Naive thymus-derived CD4-positive, alpha-beta T cell (primary cell): ENCODE measurements around the gene NAMPT. TPM values are rescaled to one million over a fixed set of nuclear protein-coding genes. Genes with fewer than 3 reads are reported as not detected.
"Not testable (repeated sequence)": the region's sequence is repeated elsewhere in the genome, so short reads cannot be mapped to it uniquely, and the experiment has no call there.

Source experiments
- ATAC-seq: fragments of 150-1000 bp; cut with Tn5 transposase; 2 replicates; pipeline ENCODE4 v1.10.0; 2021; ENCODE audit warnings: mild to moderate bottlenecking, moderate library complexity
- CTCF ChIA-PET: fragments of 350-600 bp; sonication (Branson Sonifier 250); formaldehyde crosslinking; loops from one replicate; lab custom pipeline; 2021; ENCODE audit warnings: antibody characterized with exemption; lab: Charles Lee
- POLR2A ChIA-PET: fragments of 350-600 bp; sonication (Branson Sonifier 250); formaldehyde crosslinking; loops from one replicate; lab custom pipeline; 2021; ENCODE audit warnings: antibody characterized with exemption, inconsistent platforms; lab: Charles Lee
- DNase-seq, 9 donors: peaks; one replicate each; pipeline versions ENCODE4 v3.0.0 to v3.0.0-alpha.2; 2020 to 2022; ENCODE audit warnings: mixed read lengths in 1 of 9
- H3K27ac ChIP-seq: one replicate; pipeline ENCODE4 v1.7.0; 2013; ENCODE audit warnings: mild to moderate bottlenecking, low read depth, low read length, moderate library complexity
- H3K27me3 ChIP-seq, 2 donors: one replicate each; pipeline ENCODE4 v1.7.0; 2013; ENCODE audit warnings: low read length in 2 of 2, mild to moderate bottlenecking in 2 of 2, moderate library complexity in 2 of 2; ENCODE audit not compliant: control insufficient read depth in 2 of 2, insufficient read depth in 2 of 2
- H3K36me3 ChIP-seq, 3 experiments: 1 replicate in 2 of 3; 2 replicates in 1 of 3; pipeline ENCODE4 v1.7.0; 2013; ENCODE audit warnings: low read length in 3 of 3, mild to moderate bottlenecking in 3 of 3, moderate library complexity in 1 of 3; ENCODE audit not compliant: insufficient read depth in 3 of 3, control insufficient read depth in 2 of 3
- H3K4me1 ChIP-seq, 2 donors: one replicate each; pipeline ENCODE4 v1.7.0; 2013; ENCODE audit warnings: low read length in 2 of 2, mild to moderate bottlenecking in 2 of 2, moderate library complexity in 1 of 2; ENCODE audit not compliant: control insufficient read depth in 2 of 2, insufficient read depth in 2 of 2
- H3K4me3 ChIP-seq: 2 replicates; pipeline ENCODE4 v1.7.0; 2013; ENCODE audit warnings: mild to moderate bottlenecking, low read length
- H3K9me3 ChIP-seq, 3 experiments: 1 replicate in 2 of 3; 2 replicates in 1 of 3; pipeline ENCODE4 v1.7.0; 2013; ENCODE audit warnings: low read length in 3 of 3; ENCODE audit not compliant: control insufficient read depth in 2 of 3
- H3K27ac Mint-ChIP-seq, 9 donors: one replicate each; pipeline ENCODE4 v1.8.0; 2020 to 2022; ENCODE audit warnings: mixed read lengths in 9 of 9, mild to moderate bottlenecking in 8 of 9, moderate library complexity in 5 of 9, inconsistent platforms in 2 of 9
- H3K27me3 Mint-ChIP-seq, 5 donors: one replicate each; pipeline ENCODE4 v1.8.0; 2021 to 2022; ENCODE audit warnings: mixed read lengths in 5 of 5, mild to moderate bottlenecking in 1 of 5
- H3K36me3 Mint-ChIP-seq, 5 donors: one replicate each; pipeline ENCODE4 v1.8.0; 2020 to 2022; ENCODE audit warnings: mixed read lengths in 5 of 5, mild to moderate bottlenecking in 3 of 5, inconsistent platforms in 1 of 5
- H3K4me1 Mint-ChIP-seq, 7 donors: one replicate each; pipeline ENCODE4 v1.8.0; 2020 to 2022; ENCODE audit warnings: mixed read lengths in 7 of 7, mild to moderate bottlenecking in 3 of 7, inconsistent platforms in 1 of 7
- H3K4me3 Mint-ChIP-seq, 10 donors: one replicate each; pipeline ENCODE4 v1.8.0; 2020 to 2022; ENCODE audit warnings: mild to moderate bottlenecking in 10 of 10, mixed read lengths in 10 of 10, moderate library complexity in 6 of 10, inconsistent platforms in 2 of 10
- H3K9me3 Mint-ChIP-seq, 11 donors: one replicate each; pipeline ENCODE4 v1.8.0; 2020 to 2022; ENCODE audit warnings: mixed read lengths in 11 of 11, mild to moderate bottlenecking in 4 of 11, inconsistent platforms in 1 of 11, moderate library complexity in 1 of 11
- intact Hi-C, 2 donors: fragments of 100-400 bp; cut with micrococcal nuclease; formaldehyde crosslinking; loops; one replicate each; pipeline ENCODE4 v1.15.1; 2023
- polyA plus RNA-seq, 2 donors: library from polyadenylated mRNA; unstranded; fragments of 300-500 nt; fragmentation: Illumina TruSeq; gene quantifications; one replicate each; pipeline ENCODE4 v1.2.3, GENCODE V29; 2021
- total RNA-seq, 6 experiments: library from RNA in 5 of 6; stranded (reverse) in 5 of 6; gene quantifications; 1 replicate in 5 of 6; 2 replicates in 1 of 6; pipeline ENCODE4 v1.2.3 and lab custom pipeline; 2021 to 2026

NAMPT gene
- total and polyA plus RNA-seq, 7 experiments from 2014 or later, result 13.9 to 731 (median 25.0) TPM

GRCh38 chr7:106216923-106217542 is 67.8 kb downstream of the NAMPT start:
- intact Hi-C loops, result no loop called here
- Mint-ChIP-seq H3K27ac (no peak overlapping the region), H3K9me3 (peaks cover 0 to 9% (median 0%) of the 10 kb centered on the region in 11 donors), H3K27me3 (peaks cover 0 to 28% (median 8%) of the 10 kb centered on the region in 5 donors), H3K4me1 (peaks cover 0 to 8% (median 6%) of the 10 kb centered on the region in 7 donors), H3K36me3 (peaks cover 0 to 4% (median 0%) of the 10 kb centered on the region in 5 donors), H3K4me3 (no peak overlapping the region)
- ATAC-seq (no peak), DNase-seq (no peak)
- H3K27ac ChIP-seq, result no peak overlapping the region
- CTCF ChIA-PET, result no interaction called here
- no peaks in the 10 kb centered on the region for H3K4me1 ChIP-seq
- POLR2A ChIA-PET, result no interaction called here
- no peaks in the 10 kb centered on the region for H3K36me3 ChIP-seq
- H3K9me3 ChIP-seq, result no peaks in the 10 kb centered on the region
- no peak overlapping the region for H3K4me3 ChIP-seq
- H3K27me3 ChIP-seq, result no peaks in the 10 kb centered on the region

- DNase-seq (no peak), ATAC-seq (no peak)
- H3K9me3 Mint-ChIP-seq, result peaks cover 0 to 9% (median 0%) of the 10 kb centered on the region in 11 donors
- no peak overlapping the region for H3K27ac Mint-ChIP-seq
- intact Hi-C loops, result no loop called here
- Histone ChIP-seq H3K27ac (no peak overlapping the region), H3K9me3 (no peaks in the 10 kb centered on the region), H3K27me3 (no peaks in the 10 kb centered on the region), H3K36me3 (no peaks in the 10 kb centered on the region), H3K4me3 (no peak overlapping the region), H3K4me1 (no peaks in the 10 kb centered on the region)
- ChIA-PET CTCF (interaction anchor here (0.6 kb wide), 1 partner anchor 127 kb away, joined by 3 read pairs; no protein-coding TSS in a partner anchor), POLR2A (no interaction called here)
- H3K27me3 Mint-ChIP-seq, result peaks cover 0 to 29% (median 13%) of the 10 kb centered on the region in 5 donors
- peaks cover 0 to 8% (median 6%) of the 10 kb centered on the region in 7 donors for H3K4me1 Mint-ChIP-seq
- H3K4me3 Mint-ChIP-seq, result no peak overlapping the region
- peaks cover 0 to 3% (median 0%) of the 10 kb centered on the region in 5 donors for H3K36me3 Mint-ChIP-seq
These were observed 68.3 kb downstream of the NAMPT start for GRCh38 chr7:106216517-106216922.

- Histone ChIP-seq H3K4me1 (no peaks in the 10 kb centered on the region), H3K36me3 (no peaks in the 10 kb centered on the region), H3K27me3 (no peaks in the 10 kb centered on the region), H3K27ac (no peak overlapping the region), H3K9me3 (no peaks in the 10 kb centered on the region), H3K4me3 (no peak overlapping the region)
- Mint-ChIP-seq H3K27ac (no peak overlapping the region), H3K4me1 (peaks cover 0 to 8% (median 6%) of the 10 kb centered on the region in 7 donors), H3K9me3 (peaks cover 0 to 9% (median 0%) of the 10 kb centered on the region in 11 donors), H3K4me3 (no peak overlapping the region), H3K36me3 (peaks cover 0 to 3% (median 0%) of the 10 kb centered on the region in 5 donors), H3K27me3 (peaks cover 0 to 30% (median 13%) of the 10 kb centered on the region in 5 donors)
- DNase-seq (no peak), ATAC-seq (no peak)
- CTCF ChIA-PET, result interaction anchor here (0.6 kb wide), 1 partner anchor 126 kb away, joined by 3 read pairs; no protein-coding TSS in a partner anchor
- intact Hi-C loops, result no loop called here
- POLR2A ChIA-PET, result no interaction called here
These were observed 68.8 kb downstream of the NAMPT start for GRCh38 chr7:106215868-106216516.

- H3K4me1 ChIP-seq, H3K4me3 ChIP-seq, POLR2A ChIA-PET, H3K36me3 ChIP-seq, DNase-seq, H3K36me3 Mint-ChIP-seq, CTCF ChIA-PET, H3K9me3 ChIP-seq, H3K4me3 Mint-ChIP-seq, H3K4me1 Mint-ChIP-seq, intact Hi-C loops, H3K27ac Mint-ChIP-seq, ATAC-seq, H3K27ac ChIP-seq, H3K27me3 ChIP-seq: not testable (repeated sequence)
- peaks cover 18 to 32% (median 21%) of the 10 kb centered on the region in 5 donors for H3K27me3 Mint-ChIP-seq
- H3K9me3 Mint-ChIP-seq, result peaks cover 0 to 18% (median 5%) of the 10 kb centered on the region in 11 donors
These were observed 75.8 kb downstream of the NAMPT start for GRCh38 chr7:106208944-106209343.

- DNase-seq (no peak), ATAC-seq (no peak)
- intact Hi-C loops, result no loop called here
- no peak overlapping the region for H3K4me3 Mint-ChIP-seq
- Histone ChIP-seq H3K27ac (no peak overlapping the region), H3K9me3 (no peaks in the 10 kb centered on the region), H3K4me1 (no peaks in the 10 kb centered on the region), H3K36me3 (no peaks in the 10 kb centered on the region), H3K27me3 (no peaks in the 10 kb centered on the region), H3K4me3 (no peak overlapping the region)
- ChIA-PET CTCF (interaction anchor here (0.6 kb wide), 1 partner anchor 30 kb away, joined by 3 read pairs; no protein-coding TSS in a partner anchor), POLR2A (no interaction called here)
- no peak overlapping the region for H3K27ac Mint-ChIP-seq
- peaks cover 19 to 29% (median 22%) of the 10 kb centered on the region in 5 donors for H3K27me3 Mint-ChIP-seq
- peaks cover 0 to 3% (median 0%) of the 10 kb centered on the region in 5 donors for H3K36me3 Mint-ChIP-seq
- H3K9me3 Mint-ChIP-seq, result peaks cover 0 to 18% (median 5%) of the 10 kb centered on the region in 11 donors
- H3K4me1 Mint-ChIP-seq, result peaks cover 0 to 4% (median 0%) of the 10 kb centered on the region in 7 donors
These were observed 77.8 kb downstream of the NAMPT start for GRCh38 chr7:106206826-106207541.

- no peak overlapping the region for H3K27ac ChIP-seq
- peaks cover 0 to 3% (median 0%) of the 10 kb centered on the region in 5 donors for H3K36me3 Mint-ChIP-seq
- peaks cover 0 to 4% (median 0%) of the 10 kb centered on the region in 7 donors for H3K4me1 Mint-ChIP-seq
- H3K27me3 ChIP-seq, result no peaks in the 10 kb centered on the region
- peaks cover 0 to 18% (median 5%) of the 10 kb centered on the region in 11 donors for H3K9me3 Mint-ChIP-seq
- no peaks in the 10 kb centered on the region for H3K4me1 ChIP-seq
- H3K36me3 ChIP-seq, result no peaks in the 10 kb centered on the region
- no peaks in the 10 kb centered on the region for H3K9me3 ChIP-seq
- H3K27me3 Mint-ChIP-seq, result peaks cover 20 to 35% (median 25%) of the 10 kb centered on the region in 5 donors
- no peak overlapping the region for H3K4me3 Mint-ChIP-seq
- no peak for ATAC-seq
- no peak overlapping the region for H3K27ac Mint-ChIP-seq
- no peak for DNase-seq
- POLR2A ChIA-PET, result no interaction called here
- H3K4me3 ChIP-seq, result no peak overlapping the region
- CTCF ChIA-PET, result no interaction called here
- intact Hi-C loops, result no loop called here
These were observed 79.1 kb downstream of the NAMPT start for GRCh38 chr7:106205621-106206222.
